HL-60 (cell line): ENCODE results near the gene FIG4.

Experiments used
- DNase-seq, 2 experiments: peaks; one replicate each; pipeline ENCODE4 v3.0.0-alpha.2; 2010 to 2020; ENCODE audit warnings: low read depth in 1 of 2, low spot score in 1 of 2
- H3K27ac ChIP-seq: fragments of 250-450 bp; sonication (Bioruptor Pico); replicated peaks from 2 replicates; pipeline ENCODE4 v1.5.1; 2020; ENCODE audit warnings: mild to moderate bottlenecking, moderate library complexity
- H3K27me3 ChIP-seq: fragments of 250-450 bp; sonication (Bioruptor Pico); 2 replicates; pipeline ENCODE4 v1.5.1; 2021; ENCODE audit warnings: mild to moderate bottlenecking, moderate library complexity; ENCODE audit not compliant: insufficient read depth, poor library complexity, severe bottlenecking
- H3K4me3 ChIP-seq: replicated peaks from 2 replicates; pipeline ENCODE4 v1.5.1; 2011; ENCODE audit warnings: mild to moderate bottlenecking, control low read depth, low read length; ENCODE audit not compliant: insufficient read depth
- GABPA ChIP-seq: IDR thresholded peaks from 2 replicates; pipeline ENCODE4 v1.6.1; 2012; ENCODE audit warnings: low read depth
- POLR2AphosphoS5 ChIP-seq: IDR thresholded peaks from 2 replicates; pipeline ENCODE4 v1.6.1; 2012; ENCODE audit warnings: low read depth
- SPI1 ChIP-seq: IDR thresholded peaks from 2 replicates; pipeline ENCODE4 v1.6.1; 2012; ENCODE audit warnings: low read depth, mild to moderate bottlenecking, borderline replicate concordance
- TF ChIP-seq, protein P1 (sequence below): IDR thresholded peaks from 2 replicates; pipeline ENCODE4 v1.6.1; 2012; ENCODE audit warnings: low read depth; ENCODE audit not compliant: insufficient replicate concordance
- TF ChIP-seq, protein P2 (sequence below): IDR thresholded peaks from one replicate; pipeline ENCODE4 v1.5.1; 2011; ENCODE audit warnings: low read length, control low read depth, inconsistent platforms; ENCODE audit not compliant: insufficient read depth

FIG4 gene

DNA sequence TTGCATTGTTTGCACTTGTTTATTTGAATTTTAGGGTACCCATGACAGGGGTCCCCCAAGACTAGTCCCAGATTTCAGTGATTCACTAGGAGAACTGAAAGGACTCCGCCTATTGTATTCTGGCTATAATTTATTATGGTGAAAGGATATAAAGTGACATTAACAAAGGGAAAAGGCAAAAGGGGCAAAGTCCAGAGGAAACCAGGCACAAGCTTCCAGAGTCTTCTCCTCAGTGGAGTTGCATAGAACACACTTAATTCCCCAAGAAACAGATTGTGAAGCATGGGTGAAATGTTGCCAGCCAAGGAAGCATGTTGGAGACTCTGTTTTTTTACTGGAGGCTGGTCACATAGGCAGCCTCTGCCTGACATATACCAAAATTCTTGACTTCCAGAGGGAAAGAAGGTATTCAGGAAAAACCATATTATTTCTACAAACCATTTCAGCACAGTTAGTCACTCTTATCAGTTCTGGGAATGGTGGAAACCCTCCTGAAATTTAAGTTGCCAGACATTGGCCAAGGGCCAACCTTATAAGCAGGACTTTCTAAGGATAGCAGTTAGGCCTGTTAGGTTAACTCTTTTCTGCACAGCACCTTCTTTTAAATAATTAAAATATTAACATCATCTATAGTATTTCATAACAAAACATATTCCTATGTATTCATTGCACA is 71.8 kb downstream of the FIG4 start:
- Histone ChIP-seq H3K4me3 (no peak overlapping the region), H3K27me3 (no peaks in the 10 kb centered on the region), H3K27ac (no peak overlapping the region)
- DNase-seq, result no peak
- TF ChIP-seq, protein P1, sequence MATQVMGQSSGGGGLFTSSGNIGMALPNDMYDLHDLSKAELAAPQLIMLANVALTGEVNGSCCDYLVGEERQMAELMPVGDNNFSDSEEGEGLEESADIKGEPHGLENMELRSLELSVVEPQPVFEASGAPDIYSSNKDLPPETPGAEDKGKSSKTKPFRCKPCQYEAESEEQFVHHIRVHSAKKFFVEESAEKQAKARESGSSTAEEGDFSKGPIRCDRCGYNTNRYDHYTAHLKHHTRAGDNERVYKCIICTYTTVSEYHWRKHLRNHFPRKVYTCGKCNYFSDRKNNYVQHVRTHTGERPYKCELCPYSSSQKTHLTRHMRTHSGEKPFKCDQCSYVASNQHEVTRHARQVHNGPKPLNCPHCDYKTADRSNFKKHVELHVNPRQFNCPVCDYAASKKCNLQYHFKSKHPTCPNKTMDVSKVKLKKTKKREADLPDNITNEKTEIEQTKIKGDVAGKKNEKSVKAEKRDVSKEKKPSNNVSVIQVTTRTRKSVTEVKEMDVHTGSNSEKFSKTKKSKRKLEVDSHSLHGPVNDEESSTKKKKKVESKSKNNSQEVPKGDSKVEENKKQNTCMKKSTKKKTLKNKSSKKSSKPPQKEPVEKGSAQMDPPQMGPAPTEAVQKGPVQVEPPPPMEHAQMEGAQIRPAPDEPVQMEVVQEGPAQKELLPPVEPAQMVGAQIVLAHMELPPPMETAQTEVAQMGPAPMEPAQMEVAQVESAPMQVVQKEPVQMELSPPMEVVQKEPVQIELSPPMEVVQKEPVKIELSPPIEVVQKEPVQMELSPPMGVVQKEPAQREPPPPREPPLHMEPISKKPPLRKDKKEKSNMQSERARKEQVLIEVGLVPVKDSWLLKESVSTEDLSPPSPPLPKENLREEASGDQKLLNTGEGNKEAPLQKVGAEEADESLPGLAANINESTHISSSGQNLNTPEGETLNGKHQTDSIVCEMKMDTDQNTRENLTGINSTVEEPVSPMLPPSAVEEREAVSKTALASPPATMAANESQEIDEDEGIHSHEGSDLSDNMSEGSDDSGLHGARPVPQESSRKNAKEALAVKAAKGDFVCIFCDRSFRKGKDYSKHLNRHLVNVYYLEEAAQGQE, result no peak
- TF ChIP-seq GABPA (no peak), SPI1 (no peak), POLR2AphosphoS5 (no peak)
- TF ChIP-seq, protein P2, sequence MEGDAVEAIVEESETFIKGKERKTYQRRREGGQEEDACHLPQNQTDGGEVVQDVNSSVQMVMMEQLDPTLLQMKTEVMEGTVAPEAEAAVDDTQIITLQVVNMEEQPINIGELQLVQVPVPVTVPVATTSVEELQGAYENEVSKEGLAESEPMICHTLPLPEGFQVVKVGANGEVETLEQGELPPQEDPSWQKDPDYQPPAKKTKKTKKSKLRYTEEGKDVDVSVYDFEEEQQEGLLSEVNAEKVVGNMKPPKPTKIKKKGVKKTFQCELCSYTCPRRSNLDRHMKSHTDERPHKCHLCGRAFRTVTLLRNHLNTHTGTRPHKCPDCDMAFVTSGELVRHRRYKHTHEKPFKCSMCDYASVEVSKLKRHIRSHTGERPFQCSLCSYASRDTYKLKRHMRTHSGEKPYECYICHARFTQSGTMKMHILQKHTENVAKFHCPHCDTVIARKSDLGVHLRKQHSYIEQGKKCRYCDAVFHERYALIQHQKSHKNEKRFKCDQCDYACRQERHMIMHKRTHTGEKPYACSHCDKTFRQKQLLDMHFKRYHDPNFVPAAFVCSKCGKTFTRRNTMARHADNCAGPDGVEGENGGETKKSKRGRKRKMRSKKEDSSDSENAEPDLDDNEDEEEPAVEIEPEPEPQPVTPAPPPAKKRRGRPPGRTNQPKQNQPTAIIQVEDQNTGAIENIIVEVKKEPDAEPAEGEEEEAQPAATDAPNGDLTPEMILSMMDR, result no peak

DNA sequence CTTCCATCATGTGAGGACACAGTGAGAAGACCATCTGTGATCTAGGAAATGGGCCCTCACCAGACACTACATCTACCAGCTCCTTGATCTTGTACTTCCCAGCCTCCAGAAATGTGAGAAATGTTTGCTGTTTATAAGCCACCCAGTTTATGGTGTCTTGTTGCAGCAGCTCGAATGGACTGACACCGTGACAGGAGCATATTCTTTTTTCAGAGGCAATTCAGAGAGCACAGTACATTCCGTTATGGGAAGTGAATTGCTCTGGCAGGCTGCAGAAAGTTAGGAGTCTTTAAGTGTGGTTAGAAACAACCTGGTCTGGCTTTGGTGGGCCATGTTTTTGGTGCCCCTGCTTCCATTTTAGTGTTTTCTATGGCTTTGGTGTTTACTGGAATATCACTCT is 75.1 kb downstream of the FIG4 start:
- H3K27ac ChIP-seq, result no peak overlapping the region
- no peak overlapping the region for H3K4me3 ChIP-seq
- no peak for DNase-seq
- no peaks in the 10 kb centered on the region for H3K27me3 ChIP-seq
- TF ChIP-seq, protein P2, result no peak
- TF ChIP-seq POLR2AphosphoS5, result no peak
- TF ChIP-seq SPI1, result no peak
- TF ChIP-seq GABPA, result no peak
- TF ChIP-seq, protein P1, result no peak

DNA sequence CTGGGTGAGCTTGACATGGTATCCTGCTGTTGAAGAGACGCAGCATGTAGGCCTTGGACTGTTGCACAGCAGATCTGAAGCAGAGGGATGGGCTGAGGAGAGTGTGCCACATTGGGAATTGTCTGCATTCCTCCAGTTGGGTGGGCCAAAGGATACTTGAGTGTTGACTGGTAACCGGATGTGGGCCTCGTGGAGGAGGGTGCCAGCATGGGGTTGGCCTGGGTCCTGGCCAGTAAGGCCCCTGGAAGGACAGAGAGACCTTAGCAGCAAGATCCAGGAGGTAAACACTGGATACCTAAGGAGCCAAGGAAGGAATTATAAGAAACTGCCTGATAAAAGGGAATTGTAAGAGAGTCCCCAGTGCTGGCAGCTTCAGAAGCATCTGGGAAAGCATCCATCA is 76.9 kb downstream of the FIG4 start:
- no peaks in the 10 kb centered on the region for H3K27me3 ChIP-seq
- no peak for DNase-seq
- TF ChIP-seq SPI1, result no peak
- TF ChIP-seq, protein P1, result no peak
- TF ChIP-seq, protein P2, result no peak
- TF ChIP-seq GABPA, result no peak
- TF ChIP-seq POLR2AphosphoS5, result no peak
- H3K27ac ChIP-seq, result no peak overlapping the region
- H3K4me3 ChIP-seq, result no peak overlapping the region
